SK-MEL-5 (cell line): ENCODE results near the gene WDR70. TPM values are rescaled to one million over a fixed set of nuclear protein-coding genes. Genes with fewer than 3 reads are reported as not detected.
"Not testable (repeated sequence)": the region's sequence is repeated elsewhere in the genome, so short reads cannot be mapped to it uniquely, and the experiment has no call there.

Experiments used
- DNase-seq: peaks from one replicate; pipeline ENCODE4 v3.0.0-alpha.2; 2016; ENCODE audit warnings: low read depth, low spot score
- in situ Hi-C: cut with HindIII; loops from 2 replicates; pipeline ENCODE4 v1.10.0; 2016; ENCODE audit warnings: low sequenced_read_pairs, high pct_unique_total_duplicates, low pct_unique_long_range_greater_than_20kb
- total RNA-seq: library from RNA; depleted of rRNA; stranded (reverse); fragments of >200 nt; shearing (Covaris generic); gene quantifications from 2 replicates; pipeline ENCODE4 v1.2.3, GENCODE V29; 2014

The WDR70 gene
- total RNA-seq, 1 experiment from 2014 or later = 45.6 TPM

GRCh38 chr5:37494756-37495155 is 115.6 kb downstream of the WDR70 start:
- no peak for DNase-seq
- in situ Hi-C loops = no loop called here

GRCh38 chr5:37495210-37495609 is 116.1 kb downstream of the WDR70 start:
- in situ Hi-C loops = no loop called here
- peak; percentile 48 for DNase-seq

GRCh38 chr5:37495668-37496347 is 116.7 kb downstream of the WDR70 start:
- no peak for DNase-seq
- in situ Hi-C loops = no loop called here

- in situ Hi-C loops = no loop called here
- DNase-seq = no peak
These were observed 117.9 kb downstream of the WDR70 start for GRCh38 chr5:37496902-37497445.

GRCh38 chr5:37501152-37501551 is 122.0 kb downstream of the WDR70 start:
- in situ Hi-C loops = no loop called here
- no peak for DNase-seq

- in situ Hi-C loops = no loop called here
- no peak for DNase-seq
These were observed 127.1 kb downstream of the WDR70 start for GRCh38 chr5:37506241-37506640.

- DNase-seq = no peak
- in situ Hi-C loops = no loop called here
These were observed 127.6 kb downstream of the WDR70 start for GRCh38 chr5:37506722-37507121.

GRCh38 chr5:37511646-37512045 is 132.5 kb downstream of the WDR70 start:
- in situ Hi-C loops = no loop called here
- DNase-seq = no peak

GRCh38 chr5:37514946-37515345 is 135.8 kb downstream of the WDR70 start:
- in situ Hi-C loops = no loop called here
- DNase-seq = no peak

- in situ Hi-C loops = no loop called here
- DNase-seq = no peak
These were observed 138.6 kb downstream of the WDR70 start for GRCh38 chr5:37517686-37518085.

- in situ Hi-C loops, DNase-seq: not testable (repeated sequence)
These were observed 139.2 kb downstream of the WDR70 start for GRCh38 chr5:37518356-37518755.

GRCh38 chr5:37519304-37519703 is 140.2 kb downstream of the WDR70 start:
- no peak for DNase-seq
- in situ Hi-C loops = no loop called here

- in situ Hi-C loops = no loop called here
- DNase-seq = no peak
These were observed 140.7 kb downstream of the WDR70 start for GRCh38 chr5:37519807-37520206.

GRCh38 chr5:37520811-37521210 is 141.7 kb downstream of the WDR70 start:
- in situ Hi-C loops = no loop called here

GRCh38 chr5:37532976-37533740 is 154.0 kb downstream of the WDR70 start:
- DNase-seq = no peak
- in situ Hi-C loops = no loop called here

More at GRCh38 chr5:37520811-37521210, 141.7 kb downstream of the WDR70 start:
- no peak for DNase-seq

- no peak for DNase-seq
- in situ Hi-C loops = no loop called here
These were observed 154.7 kb downstream of the WDR70 start for GRCh38 chr5:37533851-37534250.

GRCh38 chr5:37539459-37539858 is 160.3 kb downstream of the WDR70 start:
- in situ Hi-C loops = no loop called here
- no peak for DNase-seq

- no peak for DNase-seq
- in situ Hi-C loops = no loop called here
These were observed 164.1 kb downstream of the WDR70 start for GRCh38 chr5:37543216-37543615.

GRCh38 chr5:37549411-37549810 is 170.3 kb downstream of the WDR70 start:
- no peak for DNase-seq
- in situ Hi-C loops = no loop called here
